Transverse colon (tissue), 3 donors: ENCODE measurements around the gene TTC1.
"Not testable (repeated sequence)": the region's sequence is repeated elsewhere in the genome, so short reads cannot be mapped to it uniquely, and the experiment has no call there.

Experiments used
- EP300 ChIP-seq: sonication (generic); formaldehyde crosslinking; IDR thresholded peaks from one replicate; pipeline ENCODE4 v1.6.1; 2017; ENCODE audit warnings: antibody characterized with exemption, low read depth
- TF ChIP-seq, protein P1 (sequence below), 5 experiments: fragments of 200-600 bp in 3 of 5; fragments of 450-650 bp in 2 of 5; sonication (generic) in 3 of 5; IDR thresholded peaks; 1 replicate in 2 of 5; 2 replicates in 3 of 5; pipeline ENCODE4 v1.5.1; 2016 to 2017; ENCODE audit warnings: antibody characterized with exemption in 5 of 5, inconsistent platforms in 3 of 5, mild to moderate bottlenecking in 2 of 5, moderate library complexity in 1 of 5

DNA sequence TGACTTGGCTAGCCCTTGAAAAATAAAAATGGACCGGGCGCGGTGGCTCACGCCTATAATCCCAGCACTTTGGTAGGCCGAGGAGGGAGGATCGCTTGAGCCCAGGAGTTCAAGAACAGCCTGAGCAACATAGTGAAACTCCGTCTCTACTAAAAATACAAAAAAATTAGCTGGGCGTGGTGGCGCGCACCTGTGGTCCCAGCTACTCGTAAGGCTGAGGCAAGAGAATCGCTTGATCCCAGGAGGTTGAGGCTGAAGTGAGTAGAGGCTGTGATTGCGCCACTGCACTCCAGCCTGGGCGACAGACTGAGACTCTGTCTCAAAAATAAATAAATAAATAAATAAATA, 436 bp upstream of the TTC1 start:
- TF ChIP-seq, protein P1, sequence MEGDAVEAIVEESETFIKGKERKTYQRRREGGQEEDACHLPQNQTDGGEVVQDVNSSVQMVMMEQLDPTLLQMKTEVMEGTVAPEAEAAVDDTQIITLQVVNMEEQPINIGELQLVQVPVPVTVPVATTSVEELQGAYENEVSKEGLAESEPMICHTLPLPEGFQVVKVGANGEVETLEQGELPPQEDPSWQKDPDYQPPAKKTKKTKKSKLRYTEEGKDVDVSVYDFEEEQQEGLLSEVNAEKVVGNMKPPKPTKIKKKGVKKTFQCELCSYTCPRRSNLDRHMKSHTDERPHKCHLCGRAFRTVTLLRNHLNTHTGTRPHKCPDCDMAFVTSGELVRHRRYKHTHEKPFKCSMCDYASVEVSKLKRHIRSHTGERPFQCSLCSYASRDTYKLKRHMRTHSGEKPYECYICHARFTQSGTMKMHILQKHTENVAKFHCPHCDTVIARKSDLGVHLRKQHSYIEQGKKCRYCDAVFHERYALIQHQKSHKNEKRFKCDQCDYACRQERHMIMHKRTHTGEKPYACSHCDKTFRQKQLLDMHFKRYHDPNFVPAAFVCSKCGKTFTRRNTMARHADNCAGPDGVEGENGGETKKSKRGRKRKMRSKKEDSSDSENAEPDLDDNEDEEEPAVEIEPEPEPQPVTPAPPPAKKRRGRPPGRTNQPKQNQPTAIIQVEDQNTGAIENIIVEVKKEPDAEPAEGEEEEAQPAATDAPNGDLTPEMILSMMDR (IDR thresholded peaks at IDR 0.05), result not testable (repeated sequence)
- not testable (repeated sequence) for TF ChIP-seq EP300
